Inferior parietal cortex (tissue), 1 donor: Measurements from ENCODE around the gene PTPRM.

ENCODE experiments used
- DNase-seq: peaks from one replicate; pipeline ENCODE4 v3.0.0-alpha.2; 2016; ENCODE audit errors: extremely low spot score

The PTPRM gene

DNA sequence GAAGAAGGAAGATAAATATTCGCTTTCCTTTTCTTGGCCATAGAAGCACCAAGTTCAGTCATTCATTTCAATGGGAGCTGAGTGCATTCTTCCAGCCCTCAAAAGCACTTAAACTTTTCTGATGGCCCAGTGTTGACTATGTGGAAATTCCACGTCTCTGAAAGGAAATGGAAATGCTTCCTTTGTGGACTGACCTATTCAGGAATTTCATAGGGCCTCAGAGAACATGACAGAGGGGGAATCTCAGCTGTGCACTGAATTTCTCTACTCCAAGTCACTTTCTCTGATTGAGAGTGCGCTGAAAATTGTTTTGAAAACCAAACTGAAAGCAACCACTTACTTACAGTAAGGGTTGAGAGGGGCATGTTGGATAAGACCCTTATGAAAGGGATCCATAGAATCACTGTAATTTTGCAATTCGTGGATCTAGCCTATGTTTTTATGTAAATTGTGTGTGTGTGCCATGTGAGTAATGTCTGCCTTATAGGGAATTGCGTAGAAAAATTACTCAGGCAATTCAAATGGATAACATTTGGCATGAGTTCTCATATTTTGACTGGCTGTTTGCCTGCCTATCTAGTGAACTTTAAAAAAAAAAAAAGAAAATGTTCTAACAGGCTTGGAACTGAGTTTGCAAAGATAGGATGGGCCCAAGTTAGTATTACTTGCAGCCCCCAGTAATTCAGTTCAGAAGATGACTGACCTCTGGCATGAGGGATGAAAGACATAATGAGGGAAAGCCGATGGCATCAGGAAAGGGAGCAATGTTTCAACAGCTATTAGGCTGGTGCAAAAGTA, 437.0 kb downstream of the PTPRM start:
- no peak for DNase-seq

DNA sequence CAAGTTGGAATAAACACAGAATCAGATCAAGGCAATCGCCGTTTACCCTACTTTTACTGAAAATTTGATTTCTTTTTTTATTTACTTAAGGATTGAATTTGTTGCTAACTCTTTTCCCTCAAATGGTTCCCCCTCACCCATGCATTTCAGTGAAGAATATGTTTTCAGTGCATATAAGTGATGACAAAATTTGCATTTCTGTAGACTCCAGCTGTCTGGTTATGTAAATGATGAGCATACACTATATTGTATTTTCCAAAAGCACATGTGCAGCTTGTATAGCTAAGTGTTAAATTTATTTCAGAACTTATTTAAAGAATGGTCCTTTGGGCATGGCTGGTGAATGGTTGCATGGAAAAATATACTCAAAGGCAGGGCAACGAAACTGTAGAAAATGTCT, 437.7 kb downstream of the PTPRM start:
- DNase-seq, result no peak

DNA sequence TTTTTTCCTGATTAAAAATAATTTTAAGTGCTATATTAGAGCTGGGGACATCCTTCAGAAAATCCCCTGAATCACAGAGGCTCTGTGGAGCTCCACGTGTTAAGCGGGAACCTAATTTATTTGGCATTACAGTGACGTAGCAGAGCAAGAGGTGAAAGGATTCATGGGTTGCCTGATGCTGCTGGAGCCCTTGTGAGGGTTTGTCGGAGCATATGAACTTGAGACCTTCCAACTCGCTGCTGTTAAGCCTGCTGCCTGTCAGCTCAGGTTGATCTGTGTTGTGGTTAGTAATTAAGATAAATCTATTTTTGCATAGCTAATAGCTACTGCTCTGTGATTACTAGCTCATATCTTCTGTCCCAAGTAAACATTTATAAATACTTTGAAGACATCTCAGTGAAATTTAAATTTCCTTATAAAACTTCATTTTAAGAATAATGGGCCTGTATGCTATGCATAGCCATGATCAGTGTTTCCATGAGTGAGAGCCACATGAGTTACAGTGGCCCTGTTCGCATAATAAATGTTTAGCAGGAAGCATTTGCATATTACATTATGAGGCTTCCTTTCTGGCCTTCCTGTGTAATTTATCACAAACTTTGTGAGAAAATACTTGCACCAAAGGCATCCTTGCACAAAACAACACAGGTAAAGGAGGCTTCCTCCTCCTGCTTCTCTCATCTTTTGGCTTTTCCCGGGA, 438.9 kb downstream of the PTPRM start:
- no peak for DNase-seq

DNA sequence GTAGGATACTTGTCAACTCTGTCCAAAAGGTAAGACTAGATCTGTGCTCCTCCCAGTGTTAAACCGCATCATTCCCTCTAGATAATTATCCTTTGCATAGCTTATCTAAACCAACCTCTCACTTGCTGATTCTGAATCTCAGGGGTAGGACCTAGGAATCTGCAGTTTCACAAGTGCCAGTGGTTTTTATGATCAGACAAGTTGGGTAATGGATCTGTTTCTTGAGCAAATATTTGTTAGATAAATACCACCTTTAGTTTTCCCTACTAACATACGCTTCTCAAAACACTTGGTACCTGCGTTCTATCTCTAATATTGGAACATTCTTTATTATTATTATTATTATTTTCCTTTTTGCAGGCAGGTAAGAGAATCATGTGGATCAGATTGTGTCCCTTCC, 439.9 kb downstream of the PTPRM start:
- DNase-seq, result no peak

DNA sequence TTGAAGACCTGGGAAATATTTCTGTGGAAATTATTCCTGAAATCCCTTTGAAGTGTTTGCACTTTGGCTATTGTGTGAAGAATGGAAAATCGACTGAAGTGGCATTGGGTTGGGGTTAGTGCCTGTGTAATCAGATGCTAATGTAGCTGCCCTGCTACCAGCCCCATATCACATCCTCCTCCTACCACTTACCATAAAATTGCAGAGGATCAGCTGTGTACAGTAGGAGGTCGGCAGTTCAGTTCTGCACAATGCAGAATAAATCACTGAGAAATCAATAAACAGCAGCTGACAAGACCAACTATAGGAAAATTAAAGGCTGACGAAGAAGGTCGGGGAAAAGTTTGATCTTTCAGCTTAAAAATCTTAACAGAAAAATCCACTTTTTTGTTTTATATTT, 440.9 kb downstream of the PTPRM start:
- no peak for DNase-seq

DNA sequence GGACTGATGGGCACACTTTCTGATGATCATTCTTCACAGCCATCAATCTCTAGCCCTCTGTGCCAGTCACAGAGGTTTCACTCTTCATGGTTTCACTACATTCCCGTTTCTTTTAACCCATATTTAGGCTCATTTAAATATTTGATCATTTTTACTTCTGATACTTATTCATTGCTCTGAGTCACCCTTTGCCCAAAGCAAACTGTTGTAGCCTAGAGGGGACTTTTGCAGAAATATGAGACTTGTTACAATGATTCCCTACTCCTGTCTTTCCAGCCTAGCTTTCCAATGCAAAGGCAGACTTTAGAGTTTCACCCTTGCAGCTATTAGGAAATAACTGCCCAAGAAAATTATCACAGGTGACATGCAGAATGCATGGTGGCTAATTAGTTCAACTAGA, 444.2 kb downstream of the PTPRM start:
- DNase-seq, result no peak

DNA sequence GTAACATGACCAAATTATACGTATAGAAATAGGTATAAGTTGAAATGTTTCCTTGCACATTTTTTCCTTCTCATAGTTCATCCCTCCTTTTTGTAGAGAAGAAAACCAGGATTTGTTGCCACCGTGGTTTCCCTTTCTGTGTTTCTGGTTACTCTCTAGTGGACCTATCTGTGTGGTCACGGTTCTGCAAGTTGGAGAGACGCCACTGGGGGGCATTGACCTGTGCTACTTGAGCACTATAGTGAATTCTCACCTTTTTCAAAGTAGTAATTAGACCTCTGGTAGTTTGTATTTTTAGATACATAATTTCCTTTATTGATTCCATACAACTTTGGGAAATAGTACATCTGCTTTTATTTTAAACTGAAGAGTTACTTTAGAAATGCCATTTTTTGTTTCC, 444.8 kb downstream of the PTPRM start:
- no peak for DNase-seq

DNA sequence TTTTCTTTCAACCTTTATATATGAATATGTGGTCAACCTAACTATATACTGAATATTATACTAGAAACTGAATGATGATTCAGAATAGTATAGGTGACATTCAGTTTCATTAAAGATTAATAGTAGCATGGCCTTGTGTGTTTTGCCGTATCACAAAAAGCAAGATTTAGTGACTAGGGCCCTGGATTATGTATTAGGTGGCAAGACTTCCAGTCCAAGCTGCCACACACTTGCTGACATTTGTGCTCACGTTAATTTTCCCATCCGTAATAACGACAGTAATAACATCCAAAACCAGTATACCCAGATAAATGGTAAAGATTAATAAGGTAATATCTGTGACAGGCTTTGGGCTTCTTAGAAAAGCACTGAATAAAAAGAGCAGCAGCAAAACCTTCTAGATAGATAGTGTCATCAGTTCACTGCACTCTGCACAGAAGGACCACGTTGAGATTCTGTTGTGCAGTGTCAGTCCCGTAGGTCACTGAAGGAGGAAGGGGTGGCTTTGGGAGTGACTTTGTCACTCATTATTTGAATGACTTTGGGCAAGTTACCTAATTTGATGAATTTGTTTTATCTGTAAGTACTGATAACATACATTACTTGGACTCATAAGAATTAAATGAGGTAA, 451.7 kb downstream of the PTPRM start:
- DNase-seq, result no peak

DNA sequence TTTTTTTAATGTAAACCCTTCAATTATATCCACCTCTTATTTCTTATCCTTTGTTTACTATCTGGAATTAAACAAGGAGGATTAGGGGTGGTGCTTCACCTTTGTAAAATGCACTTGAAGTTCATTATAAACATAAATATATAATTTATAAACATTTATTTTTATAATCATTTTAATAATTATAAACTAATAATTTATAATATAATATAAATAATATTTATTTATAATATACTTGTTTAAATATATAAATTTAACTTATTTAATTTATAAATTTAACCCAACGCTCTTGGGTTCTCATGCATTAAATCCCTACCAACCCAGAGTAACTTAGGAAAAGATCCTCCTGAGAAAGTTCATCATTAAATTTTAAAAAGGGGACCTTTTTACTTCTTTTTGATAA, 452.5 kb downstream of the PTPRM start:
- DNase-seq, result no peak

DNA sequence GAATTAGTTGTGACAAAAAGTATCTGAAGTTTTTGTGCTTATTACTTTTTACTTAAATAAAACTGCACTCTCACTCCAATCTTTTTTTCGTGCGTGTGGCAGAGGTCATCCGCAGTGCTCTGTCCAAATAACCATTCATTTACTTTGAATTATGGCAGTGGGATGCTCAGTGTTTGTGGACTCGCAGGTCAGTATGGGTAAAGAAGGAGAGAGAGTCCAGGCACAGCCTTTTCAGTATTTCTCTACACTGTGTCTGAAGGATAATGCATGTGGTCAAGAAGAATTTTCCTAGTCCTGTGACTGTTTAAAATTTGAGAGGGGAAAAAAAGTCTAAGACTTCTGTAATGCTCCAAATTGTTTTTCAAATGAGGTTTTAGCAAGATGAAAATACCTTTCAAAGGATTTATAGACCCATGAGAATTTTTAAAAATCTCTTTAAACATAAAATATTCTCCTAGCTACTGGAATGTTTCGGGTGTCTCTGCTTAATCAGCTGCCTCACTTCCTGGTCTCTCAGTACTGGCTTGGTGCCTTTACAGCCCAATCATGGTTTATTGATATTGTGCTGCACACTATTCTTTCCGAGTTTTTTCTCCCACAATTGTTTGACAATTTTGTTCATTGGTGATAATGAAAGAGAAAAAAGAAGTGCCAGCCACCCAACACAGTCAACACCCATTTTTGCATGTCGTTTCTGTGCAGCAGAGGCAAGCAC, 453.2 kb downstream of the PTPRM start:
- DNase-seq, result no peak

DNA sequence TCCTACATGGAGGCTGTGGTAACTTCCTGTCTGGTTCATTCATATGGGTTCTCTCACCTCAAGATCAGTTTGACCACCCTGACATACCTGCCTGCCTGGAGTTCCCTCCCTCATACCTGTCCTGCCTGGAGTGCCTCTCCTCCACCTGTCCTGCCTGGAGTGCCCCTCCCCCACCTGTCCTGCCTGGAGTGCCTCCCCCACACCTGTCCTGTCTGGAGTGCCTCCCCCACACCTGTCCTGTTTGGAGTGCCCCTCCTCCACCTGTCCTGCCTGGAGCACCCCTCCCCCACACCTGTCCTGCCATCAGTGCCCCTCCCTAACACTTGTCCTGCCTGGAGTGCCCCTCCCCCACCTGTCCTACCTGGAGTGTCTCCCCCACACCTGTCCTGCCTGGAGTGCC, 461.9 kb downstream of the PTPRM start:
- DNase-seq, result no peak

DNA sequence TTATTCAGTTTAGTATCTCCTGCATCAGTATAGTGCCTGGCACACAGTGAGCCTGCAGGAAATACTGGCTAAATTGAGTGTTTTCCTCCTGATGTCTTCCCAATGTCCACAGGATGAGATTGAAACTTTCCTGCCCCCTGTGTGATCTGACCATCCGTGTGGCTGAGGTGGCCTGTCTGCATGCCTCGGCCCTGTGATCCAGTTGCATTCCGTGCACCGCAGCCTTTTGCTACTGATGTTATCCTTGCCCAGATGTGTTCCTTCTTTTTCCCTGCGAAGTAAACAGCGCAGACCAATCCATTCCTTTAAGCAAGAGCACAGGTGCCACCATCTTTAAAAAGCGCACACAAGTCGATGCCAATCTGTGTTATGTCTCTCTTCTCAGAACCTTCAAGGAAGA, 462.6 kb downstream of the PTPRM start:
- no peak for DNase-seq

DNA sequence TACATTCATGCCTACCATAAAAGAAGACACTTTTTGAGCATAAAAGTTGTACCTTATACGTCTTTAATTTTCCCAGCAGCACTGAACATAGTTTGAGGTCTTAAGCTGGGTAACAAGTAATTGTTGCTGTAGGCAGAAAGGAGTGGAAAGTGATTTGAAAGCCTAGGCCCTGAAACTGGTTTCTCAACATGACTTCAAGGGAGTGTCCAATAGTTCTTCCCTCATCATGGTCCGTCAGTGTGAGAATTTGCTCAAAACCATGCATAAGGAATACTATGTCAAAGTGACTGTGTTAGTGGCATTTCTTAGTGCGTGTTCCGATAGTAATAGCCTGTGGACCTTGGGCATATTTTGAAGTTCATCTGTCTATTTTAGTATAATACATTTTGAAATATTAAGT, 463.1 kb downstream of the PTPRM start:
- no peak for DNase-seq

DNA sequence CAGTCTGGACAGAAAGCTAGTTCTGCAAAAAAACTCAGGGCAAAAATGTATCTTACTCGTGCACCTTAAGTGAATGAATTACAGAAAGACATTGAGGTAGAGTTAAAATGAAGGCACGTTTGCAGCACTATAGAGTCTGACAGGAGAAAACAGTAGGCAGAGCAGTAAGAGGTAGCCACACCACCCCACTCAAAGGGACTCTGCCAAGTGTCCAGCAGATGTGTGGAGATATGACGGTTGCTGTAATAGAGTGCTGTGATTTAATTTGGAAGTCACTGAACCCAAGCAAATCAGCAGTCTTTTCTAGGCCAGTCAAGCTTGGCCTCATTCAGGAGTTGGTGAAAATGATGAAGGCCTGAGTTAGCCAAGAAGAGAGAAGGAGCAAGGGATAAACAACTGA, 464.4 kb downstream of the PTPRM start:
- no peak for DNase-seq

DNA sequence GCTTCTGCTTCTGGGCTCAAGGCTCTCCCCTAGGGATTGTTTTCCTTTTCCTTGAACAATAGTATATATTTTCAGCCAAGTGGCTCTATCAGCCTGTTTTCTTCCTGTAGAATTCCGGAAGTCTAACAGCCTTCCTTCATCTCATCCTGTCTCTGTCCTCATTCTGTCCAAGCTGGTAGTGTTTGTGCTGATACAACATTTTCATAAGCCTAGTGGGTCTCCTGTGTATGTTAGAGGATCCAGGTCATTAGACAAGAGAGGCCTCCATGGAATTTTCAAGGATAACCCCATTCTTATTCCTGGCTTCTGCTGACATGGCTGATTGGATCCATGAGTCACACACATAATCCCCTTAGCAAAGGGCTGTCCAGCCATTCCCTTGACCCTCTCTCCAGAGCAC, 467.6 kb downstream of the PTPRM start:
- no peak for DNase-seq

DNA sequence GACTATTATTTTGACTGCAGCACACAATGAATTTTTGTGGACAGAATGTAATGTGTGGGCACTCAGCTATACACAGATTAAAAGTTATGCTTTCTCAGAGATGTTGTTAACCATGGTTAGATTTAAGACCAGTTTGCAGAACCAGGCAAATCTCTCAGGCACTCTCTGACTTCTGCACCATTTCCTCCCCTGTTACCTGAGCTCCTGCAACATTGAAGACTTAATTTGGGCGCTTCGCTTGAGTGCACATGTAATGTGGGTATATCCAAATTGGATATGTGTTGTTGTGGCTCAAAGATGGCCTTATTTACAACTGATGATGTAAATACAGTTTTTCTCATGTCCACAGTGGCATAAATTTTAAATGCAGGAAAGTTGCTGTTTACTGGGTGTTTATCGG, 469.4 kb downstream of the PTPRM start:
- DNase-seq, result no peak

DNA sequence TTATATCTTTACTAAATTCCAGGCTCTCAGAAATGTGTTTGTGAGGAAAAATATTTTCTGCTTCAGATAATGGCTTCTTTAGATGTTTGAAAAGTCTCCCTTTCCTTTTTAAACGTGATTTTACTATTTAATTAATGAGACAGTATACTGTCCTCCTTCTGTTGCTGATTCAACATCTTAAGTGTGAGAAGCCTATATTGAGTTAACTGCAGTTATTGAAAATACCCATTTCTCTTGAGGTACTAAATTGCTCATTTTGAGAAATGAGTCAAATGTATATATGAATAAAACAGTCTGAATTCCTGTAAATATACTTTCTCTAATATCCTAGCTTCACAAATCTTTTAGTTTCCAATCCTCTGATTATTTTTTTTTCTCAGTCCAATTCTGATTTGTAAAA, 470.2 kb downstream of the PTPRM start:
- DNase-seq, result no peak

DNA sequence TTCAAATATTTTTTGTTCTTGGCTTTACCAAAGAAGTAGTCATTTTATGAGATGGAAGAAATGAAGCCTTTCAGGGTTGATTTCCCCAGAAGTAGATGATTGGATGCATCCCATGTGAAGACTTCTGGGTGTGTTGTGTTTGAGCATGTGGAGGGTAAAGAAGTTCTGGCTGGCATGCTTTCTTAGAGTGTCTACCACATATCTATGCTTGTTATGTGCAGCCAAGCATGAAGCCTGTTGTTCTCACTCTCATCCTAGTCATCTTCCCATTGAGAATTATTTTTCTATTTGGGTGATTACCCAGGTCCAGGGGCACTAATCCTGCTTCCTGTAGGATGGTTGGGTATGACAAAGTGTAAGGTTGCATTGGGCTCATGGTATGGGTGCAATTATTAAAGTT, 472.9 kb downstream of the PTPRM start:
- no peak for DNase-seq

DNA sequence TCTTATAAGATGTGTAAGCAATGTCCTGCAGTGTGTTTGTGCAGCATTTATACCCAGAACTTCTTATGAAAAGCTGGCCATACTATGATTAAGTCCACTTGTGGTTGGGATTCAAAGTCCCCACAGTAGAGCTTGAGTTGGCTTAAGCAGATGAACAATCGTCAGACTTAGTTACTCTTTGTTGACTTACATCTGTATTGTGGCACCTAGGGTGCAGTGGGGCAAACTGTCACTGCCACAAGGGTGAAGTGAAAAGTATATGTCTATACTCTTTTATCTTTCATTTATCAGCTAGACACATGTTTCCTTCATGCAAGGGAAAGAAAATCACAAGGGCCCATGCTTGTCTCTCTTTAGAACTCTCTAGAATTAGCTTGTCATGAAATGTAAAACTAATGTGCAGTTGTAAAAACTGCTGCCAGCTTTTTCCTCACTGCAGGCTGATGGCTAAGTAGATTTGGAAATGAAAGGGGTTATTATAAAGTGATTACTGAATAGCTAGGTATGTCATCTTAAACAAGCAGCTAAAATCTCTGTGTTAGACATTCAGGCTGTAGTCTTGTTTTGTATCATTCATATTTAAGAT, 474.5 kb downstream of the PTPRM start:
- DNase-seq, result no peak

DNA sequence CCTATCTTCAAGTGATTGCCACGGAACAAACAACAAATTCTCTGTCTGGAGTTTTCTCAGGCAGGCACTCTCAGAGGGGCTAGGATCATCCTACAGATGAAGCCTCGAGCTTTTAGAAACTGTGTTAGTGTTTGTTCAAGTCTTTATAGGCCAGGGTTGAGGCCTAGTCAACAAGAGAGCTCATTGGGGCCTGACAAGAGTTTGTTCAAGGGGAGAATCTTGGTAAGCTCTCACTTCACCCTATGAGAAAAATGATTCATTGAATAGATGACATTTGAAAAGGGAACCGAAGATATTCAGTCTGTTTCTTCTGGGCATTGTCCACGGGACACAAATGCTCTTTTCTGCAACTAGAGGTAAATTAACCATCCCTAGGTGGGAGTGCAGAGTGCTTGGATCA, 476.9 kb downstream of the PTPRM start:
- no peak for DNase-seq

DNA sequence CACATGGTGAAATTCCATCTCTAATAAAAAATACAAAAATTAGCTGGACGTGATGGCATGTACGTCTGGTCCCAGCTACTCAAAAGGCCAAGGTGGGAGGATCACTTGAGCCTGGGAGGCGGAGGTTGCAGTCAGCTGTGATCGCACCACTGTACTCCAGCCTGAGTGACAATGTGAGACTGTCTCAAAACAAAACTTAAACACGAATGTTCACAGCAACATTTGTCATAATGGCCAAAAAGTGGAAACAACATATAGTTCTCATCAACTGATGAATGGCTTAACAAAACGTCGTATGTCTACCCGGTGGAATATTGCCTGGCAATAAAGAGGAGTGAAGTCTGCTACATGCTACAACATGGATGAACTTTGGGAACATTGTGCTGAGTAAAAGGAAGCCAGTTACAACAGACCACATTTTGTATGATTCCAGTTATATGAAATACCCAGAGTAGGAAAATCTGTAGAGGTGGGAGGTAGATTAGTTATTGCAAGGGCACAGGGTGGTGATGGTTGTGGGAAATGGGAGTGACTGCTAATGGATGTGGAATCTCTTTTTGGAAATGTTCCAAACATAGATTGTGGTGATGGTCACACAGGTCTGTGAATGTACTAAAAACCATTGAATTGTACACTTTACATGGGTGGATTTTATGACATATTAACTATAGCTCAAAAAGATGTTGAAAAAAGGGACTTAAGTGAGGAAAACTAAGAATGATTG, 478.2 kb downstream of the PTPRM start:
- no peak for DNase-seq
